A549 (cell line): ENCODE data around the gene PLA2G5. TPM values are rescaled to one million over a fixed set of nuclear protein-coding genes. Genes with fewer than 3 reads are reported as not detected.

ENCODE experiments used
- ATAC-seq, 2 experiments: fragments of 200-7000 bp in 1 of 2; fragments of >200 bp in 1 of 2; cut with Nextera tagmentation in 1 of 2; cut with Tn5 transposase in 1 of 2; 3 replicates each; pipeline versions ENCODE4 v1.8.0 to v1.9.1; 2018 to 2020; ENCODE audit warnings: mild to moderate bottlenecking in 1 of 2, moderate library complexity in 1 of 2
- CTCF ChIA-PET: fragments of 300-600 bp; sonication (Branson Sonifier 250); formaldehyde crosslinking; extraction: SDS; loops from one replicate; lab custom pipeline; 2021; ENCODE audit warnings: antibody characterized with exemption, inconsistent platforms; lab: Yijun Ruan, JAX
- POLR2A ChIA-PET: fragments of 350-600 bp; formaldehyde crosslinking; extraction: SDS; loops from one replicate; lab custom pipeline; 2021; ENCODE audit warnings: antibody characterized with exemption, inconsistent platforms; lab: Yijun Ruan, JAX
- DNase-seq, 2 experiments: peaks; one replicate each; pipeline versions ENCODE4 v3.0.0 to v3.0.0-alpha.2; 2011 to 2016; ENCODE audit warnings: low read depth in 1 of 2, low spot score in 1 of 2
- FAIRE-seq: peaks from 2 replicates; lab custom pipeline; 2011; peaks lifted over from hg19 to GRCh38; lab: Jason Lieb, UNC
- H3K27ac ChIP-seq, 2 experiments: fragments of >200 bp; sonication (Bioruptor Twin); formaldehyde crosslinking; 3 replicates each; pipeline ENCODE4 v1.5.1; 2016 to 2017
- H3K4me1 ChIP-seq: fragments of >200 bp; sonication (Bioruptor Twin); formaldehyde crosslinking; 3 replicates; pipeline ENCODE4 v1.6.1; 2016
- H3K4me2 ChIP-seq: fragments of >200 bp; sonication (Bioruptor Twin); formaldehyde crosslinking; 3 replicates; pipeline ENCODE4 v1.6.1; 2016
- H3K4me3 ChIP-seq: fragments of >200 bp; sonication (Bioruptor Twin); formaldehyde crosslinking; 3 replicates; pipeline ENCODE4 v1.5.1; 2016
- H3K9me3 ChIP-seq: fragments of >200 bp; sonication (Bioruptor Twin); formaldehyde crosslinking; 3 replicates; pipeline ENCODE4 v1.6.1; 2016
- ATOH8 ChIP-seq: fragments of 250-450 bp; sonication (Bioruptor Pico); IDR thresholded peaks from 2 replicates; pipeline ENCODE4 v1.5.0; 2020; ENCODE audit warnings: low read depth, mild to moderate bottlenecking, moderate library complexity
- BHLHE40 ChIP-seq: IDR thresholded peaks from 2 replicates; pipeline ENCODE4 v1.6.1; 2012; ENCODE audit warnings: low read depth, low read length, inconsistent platforms
- CBX2 ChIP-seq: fragments of 200-600 bp; sonication (generic); IDR thresholded peaks from 2 replicates; pipeline ENCODE4 v1.6.1; 2016; ENCODE audit warnings: low read depth, mild to moderate bottlenecking, borderline replicate concordance
- CEBPB ChIP-seq, 2 experiments: fragments of >200 bp in 1 of 2; sonication (Bioruptor Twin) in 1 of 2; formaldehyde crosslinking in 1 of 2; IDR thresholded peaks; 2 replicates each; pipeline ENCODE4 v1.6.1; 2012 to 2016
- CHD2 ChIP-seq: fragments of 150-350 bp; IDR thresholded peaks from 2 replicates; pipeline ENCODE4 v1.6.1; 2014; ENCODE audit warnings: low read length; ENCODE audit not compliant: partially characterized antibody
- CTCF ChIP-seq: fragments of >200 bp; sonication (Bioruptor Twin); formaldehyde crosslinking; IDR thresholded peaks from 3 replicates; pipeline ENCODE4 v1.5.1; 2016
- EHMT2 ChIP-seq: fragments of 200-600 bp; sonication (generic); IDR thresholded peaks from 2 replicates; pipeline ENCODE4 v1.6.1; 2016; ENCODE audit warnings: antibody characterized with exemption, low read depth, mild to moderate bottlenecking, moderate library complexity
- EP300 ChIP-seq, 2 experiments: fragments of >200 bp; sonication (Bioruptor Twin); formaldehyde crosslinking; IDR thresholded peaks; 2 replicates in 1 of 2; 3 replicates in 1 of 2; pipeline ENCODE4 v1.6.1; 2016 to 2017
- ESRRA ChIP-seq: fragments of 150-350 bp; IDR thresholded peaks from 2 replicates; pipeline ENCODE4 v1.6.1; 2014; ENCODE audit warnings: mild to moderate bottlenecking, low read length, borderline replicate concordance
- FOSL2 ChIP-seq, 2 experiments: fragments of 450-650 bp in 1 of 2; fragments of >200 bp in 1 of 2; sonication (Bioruptor Twin) in 1 of 2; formaldehyde crosslinking; IDR thresholded peaks; 2 replicates each; pipeline versions ENCODE4 v1.5.0 to v1.6.1; 2016 to 2020; ENCODE audit warnings: mild to moderate bottlenecking in 1 of 2, moderate library complexity in 1 of 2
- HES2 ChIP-seq: fragments of >200 bp; sonication (Bioruptor Twin); formaldehyde crosslinking; IDR thresholded peaks from 2 replicates; pipeline ENCODE4 v1.6.1; 2016
- HEYL ChIP-seq: fragments of 250-450 bp; sonication (Bioruptor Pico); IDR thresholded peaks from 2 replicates; pipeline ENCODE4 v1.8.0; 2021; ENCODE audit warnings: mild to moderate bottlenecking, moderate library complexity
- HMGXB4 ChIP-seq: fragments of 250-450 bp; sonication (Bioruptor Pico); IDR thresholded peaks from 2 replicates; pipeline ENCODE4 v1.5.0; 2021; ENCODE audit warnings: mild to moderate bottlenecking, moderate library complexity, borderline replicate concordance
- JUNB ChIP-seq: fragments of >200 bp; sonication (Bioruptor Twin); formaldehyde crosslinking; IDR thresholded peaks from 2 replicates; pipeline ENCODE4 v1.6.1; 2016
- KDM1A ChIP-seq: fragments of 200-600 bp; sonication (generic); IDR thresholded peaks from 2 replicates; pipeline ENCODE4 v1.6.1; 2016; ENCODE audit warnings: low read depth, mild to moderate bottlenecking
- KDM5A ChIP-seq: fragments of 200-600 bp; sonication (generic); IDR thresholded peaks from 2 replicates; pipeline ENCODE4 v1.6.1; 2016; ENCODE audit warnings: antibody characterized with exemption, mild to moderate bottlenecking
- MAFK ChIP-seq: fragments of 450-650 bp; IDR thresholded peaks from 2 replicates; pipeline ENCODE4 v1.6.1; 2014; ENCODE audit not compliant: partially characterized antibody
- NFE2L2 ChIP-seq: fragments of 150-350 bp; conservative IDR thresholded peaks from 2 replicates; pipeline ENCODE4 v1.6.1; 2014; ENCODE audit warnings: low read length
- POLR2A ChIP-seq: IDR thresholded peaks from 2 replicates; pipeline ENCODE4 v1.6.1; 2012; ENCODE audit warnings: mild to moderate bottlenecking, low read length
- RAD21 ChIP-seq, 2 experiments: fragments of >200 bp in 1 of 2; sonication (Bioruptor Twin) in 1 of 2; formaldehyde crosslinking in 1 of 2; IDR thresholded peaks in 1 of 2; conservative IDR thresholded peaks in 1 of 2; 2 replicates in 1 of 2; 3 replicates in 1 of 2; pipeline ENCODE4 v1.6.1; 2012 to 2018; ENCODE audit warnings: inconsistent platforms in 1 of 2
- REST ChIP-seq: fragments of 200-600 bp; sonication (generic); IDR thresholded peaks from 2 replicates; pipeline ENCODE4 v1.6.1; 2016; ENCODE audit warnings: antibody characterized with exemption, mild to moderate bottlenecking, moderate library complexity
- RFX5 ChIP-seq: fragments of 450-650 bp; IDR thresholded peaks from 2 replicates; pipeline ENCODE4 v1.7.1; 2014; ENCODE audit warnings: antibody characterized with exemption, mild to moderate bottlenecking, moderate library complexity
- RNF2 ChIP-seq: fragments of 200-600 bp; sonication (generic); IDR thresholded peaks from 2 replicates; pipeline ENCODE4 v1.6.1; 2016; ENCODE audit warnings: low read depth, mild to moderate bottlenecking, antibody characterized with exemption, moderate library complexity, borderline replicate concordance
- SMC3 ChIP-seq: fragments of >200 bp; sonication (Bioruptor Twin); formaldehyde crosslinking; IDR thresholded peaks from 3 replicates; pipeline ENCODE4 v1.6.1; 2018; ENCODE audit warnings: inconsistent platforms
- TFCP2L1 ChIP-seq: fragments of 250-450 bp; sonication (Bioruptor Pico); IDR thresholded peaks from 2 replicates; pipeline ENCODE4 v1.5.0; 2021; ENCODE audit warnings: mild to moderate bottlenecking
- TP53 ChIP-seq: fragments of 250-450 bp; sonication (Bioruptor Pico); IDR thresholded peaks from 2 replicates; pipeline ENCODE4 v1.5.0; 2021; ENCODE audit warnings: mild to moderate bottlenecking, moderate library complexity
- ZFP36 ChIP-seq: fragments of 450-650 bp; IDR thresholded peaks from 2 replicates; pipeline ENCODE4 v1.6.1; 2014; ENCODE audit warnings: borderline replicate concordance; ENCODE audit not compliant: partially characterized antibody
- ZNF302 ChIP-seq: fragments of 250-450 bp; sonication (Bioruptor Pico); IDR thresholded peaks from 2 replicates; pipeline ENCODE4 v1.9.0; 2021; ENCODE audit warnings: inconsistent platforms, mild to moderate bottlenecking, moderate library complexity
- WGBS: methylation state at CpG from one replicate; pipeline ENCODE4 v1.1.6; 2017; ENCODE audit errors: missing lambda C conversion rate; 5-methylcytosine and 5-hydroxymethylcytosine counted together
- polyA plus RNA-seq, 4 experiments: library from polyadenylated mRNA; depleted of rRNA in 3 of 4; stranded (reverse); fragments of >200 nt; fragmentation: RNase III in 1 of 4; extraction: RNeasy Plus Mini Kit Qiagen cat#74134 plus additional on column Dnase treatment in 1 of 4; gene quantifications; 2 replicates in 3 of 4; 3 replicates in 1 of 4; pipeline ENCODE4 v1.2.3, GENCODE V29; 2011 to 2017

PLA2G5 gene
- polyA plus RNA-seq, 2 of the 4 experiments (the other 2 are of a cell fraction) = not detected

GRCh38 chr1:20099533-20099932 is 29.5 kb downstream of the PLA2G5 start:
- Histone ChIP-seq H3K4me3 (no peak overlapping the region), H3K9me3 (peaks cover 11% of the 10 kb centered on the region; the same call in 1 of the 3 replicates), H3K4me2 (no peak overlapping the region), H3K27ac (no peak overlapping the region), H3K4me1 (no peaks in the 10 kb centered on the region)
- no peak for TF ChIP-seq EHMT2
- no peak for TF ChIP-seq RFX5
- no peak for TF ChIP-seq ESRRA
- TF ChIP-seq HES2 = no peak
- no peak for TF ChIP-seq FOSL2 (IDR thresholded peaks at IDR 0.05)
- TF ChIP-seq FOSL2 (CRISPR knock-in tag; IDR thresholded peaks at IDR 0.05) = no peak
- TF ChIP-seq ZFP36 = no peak
- no peak for TF ChIP-seq TFCP2L1 (CRISPR knock-in tag)
- no peak for TF ChIP-seq EP300 (IDR thresholded peaks at IDR 0.05)
- TF ChIP-seq ZNF302 (CRISPR knock-in tag) = no peak
- no peak for TF ChIP-seq MAFK
- no peak for TF ChIP-seq RNF2
- no peak for TF ChIP-seq HEYL (CRISPR knock-in tag)
- TF ChIP-seq POLR2A = no peak
- TF ChIP-seq CBX2 = no peak
- no peak for TF ChIP-seq KDM5A
- TF ChIP-seq JUNB = no peak
- no peak for TF ChIP-seq NFE2L2
- no peak for TF ChIP-seq TP53 (CRISPR knock-in tag)
- no peak for TF ChIP-seq HMGXB4
- TF ChIP-seq SMC3 = no peak
- POLR2A ChIA-PET = no interaction called here
- CTCF ChIA-PET = interaction anchor here (1.1 to 4.8 kb wide), 7 partner anchors 8 to 394 kb away, joined by 3 to 54 read pairs (median 5); no protein-coding TSS in a partner anchor
- FAIRE-seq (no peak), ATAC-seq (no peak), DNase-seq (no peak)
- WGBS = 21% methylated on average over 3 of the region's 3 CpGs

- H3K4me3 ChIP-seq = no peak overlapping the region
- no peak for FAIRE-seq
- H3K27ac ChIP-seq = no peak overlapping the region
- no peaks in the 10 kb centered on the region for H3K4me1 ChIP-seq
- ChIA-PET CTCF (interaction anchor here (0.7 to 4.8 kb wide), 18 partner anchors 9 to 393 kb away, joined by 3 to 54 read pairs (median 4); no protein-coding TSS in a partner anchor), POLR2A (no interaction called here)
- ATAC-seq = peak; percentile 90 to 94
- peaks cover 11% of the 10 kb centered on the region; the same call in 1 of the 3 replicates for H3K9me3 ChIP-seq
- 10% methylated on average over 6 of the region's 14 CpGs for WGBS
- no peak overlapping the region for H3K4me2 ChIP-seq
- peak; percentile 34 to 42 for DNase-seq
- TF ChIP-seq REST = no peak
- no peak for TF ChIP-seq KDM1A
- no peak for TF ChIP-seq CBX2
- TF ChIP-seq BHLHE40 = no peak
- no peak for TF ChIP-seq CEBPB (IDR thresholded peaks at IDR 0.05)
- TF ChIP-seq RAD21 (conservative IDR thresholded peaks at IDR 0.05 in 1 of 2, IDR thresholded peaks at IDR 0.05 in 1 of 2) = peak; percentile 65 to 71
- TF ChIP-seq CHD2 = no peak
- TF ChIP-seq CTCF = peak; percentile 48
- TF ChIP-seq ATOH8 (CRISPR knock-in tag) = no peak
- peak; percentile 65 for TF ChIP-seq SMC3
Measured at GRCh38 chr1:20100632-20101355, 30.8 kb downstream of the PLA2G5 start.
